ENCODE results near the gene FZD4. TPM values are rescaled to one million over a fixed set of nuclear protein-coding genes. Genes with fewer than 3 reads are reported as not detected.

Gene FZD4
- total and polyA plus RNA-seq, 2 experiments from 2014 or later, result 7.7 to 18.9 TPM

DNA sequence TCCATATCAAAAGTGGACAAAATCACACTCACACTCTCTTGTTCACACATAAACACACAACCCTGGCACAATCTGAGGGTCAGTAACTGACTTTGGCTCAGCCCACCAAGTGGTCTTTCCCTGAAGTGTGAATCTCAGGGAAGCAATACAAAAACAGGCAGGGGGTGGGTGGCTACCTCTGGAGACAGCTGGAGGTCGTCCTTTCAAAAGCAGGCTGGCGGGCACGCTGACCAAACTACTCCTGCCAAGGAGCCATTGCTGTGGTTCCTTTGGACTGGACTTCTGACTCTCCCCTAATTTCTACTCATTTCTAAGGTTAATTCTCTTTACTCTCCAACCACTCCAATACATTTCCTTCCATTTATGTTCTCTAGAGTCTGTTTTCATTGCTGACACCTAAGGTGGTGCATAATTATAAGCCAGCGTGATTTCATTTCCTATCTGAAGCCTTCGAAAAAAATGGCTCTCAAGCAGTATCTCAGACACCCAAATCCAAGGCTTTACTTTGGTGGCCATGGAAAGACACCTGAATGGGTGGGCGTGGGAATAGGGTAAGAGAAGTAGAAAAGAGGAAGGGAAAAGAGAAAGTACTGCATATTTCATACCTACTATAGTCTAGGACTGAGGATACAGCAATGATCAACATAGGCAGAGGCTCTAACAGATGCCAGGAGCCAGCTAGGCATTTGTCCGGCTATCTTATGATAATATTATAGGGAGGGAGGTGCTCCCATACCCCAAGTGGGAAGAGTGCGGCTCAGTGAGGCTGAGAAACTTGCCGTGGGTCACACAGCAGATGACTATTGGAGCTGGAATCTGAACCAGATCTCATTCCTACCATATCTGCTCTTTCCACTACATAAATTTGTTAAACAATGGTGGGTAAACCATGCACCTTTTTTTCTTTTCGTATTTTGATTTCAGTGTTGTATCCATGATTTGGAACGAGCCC is 22.0 kb downstream of the FZD4 start:
- 78% methylated on average over 11 of the region's 11 CpGs for WGBS (ENCODE audit: low lambda C conversion rate, missing lambda C conversion rate)
- Histone ChIP-seq H3K79me2 (no peaks in the 10 kb centered on the region), H3K4me1 (ENCODE audit: insufficient read depth) (peaks cover 29% of the 10 kb centered on the region), H2AFZ (no peak overlapping the region), H3K36me3 (replicated peaks; ENCODE audit: insufficient read depth, low read depth) (no peaks in the 10 kb centered on the region), H3K27me3 (no peaks in the 10 kb centered on the region), H3K4me3 (no peak overlapping the region), H3K4me2 (no peak overlapping the region), H4K20me1 (ENCODE audit: insufficient read depth, poor library complexity, severe bottlenecking) (no peaks in the 10 kb centered on the region), H3K9me3 (ENCODE audit: low read depth) (no peaks in the 10 kb centered on the region), H3K9me2 (replicated peaks; ENCODE audit: insufficient read depth) (no peaks in the 10 kb centered on the region), H3K27ac (peak overlapping the region; percentile 14)
- TF ChIP-seq EZH2phosphoT487 (IDR thresholded peaks at IDR 0.05; ENCODE audit: low read depth, severe bottlenecking, unreplicated experiment) (no peak), EZH2 (IDR thresholded peaks at IDR 0.05; ENCODE audit: borderline replicate concordance) (no peak)
- TF ChIP-seq, protein P1, sequence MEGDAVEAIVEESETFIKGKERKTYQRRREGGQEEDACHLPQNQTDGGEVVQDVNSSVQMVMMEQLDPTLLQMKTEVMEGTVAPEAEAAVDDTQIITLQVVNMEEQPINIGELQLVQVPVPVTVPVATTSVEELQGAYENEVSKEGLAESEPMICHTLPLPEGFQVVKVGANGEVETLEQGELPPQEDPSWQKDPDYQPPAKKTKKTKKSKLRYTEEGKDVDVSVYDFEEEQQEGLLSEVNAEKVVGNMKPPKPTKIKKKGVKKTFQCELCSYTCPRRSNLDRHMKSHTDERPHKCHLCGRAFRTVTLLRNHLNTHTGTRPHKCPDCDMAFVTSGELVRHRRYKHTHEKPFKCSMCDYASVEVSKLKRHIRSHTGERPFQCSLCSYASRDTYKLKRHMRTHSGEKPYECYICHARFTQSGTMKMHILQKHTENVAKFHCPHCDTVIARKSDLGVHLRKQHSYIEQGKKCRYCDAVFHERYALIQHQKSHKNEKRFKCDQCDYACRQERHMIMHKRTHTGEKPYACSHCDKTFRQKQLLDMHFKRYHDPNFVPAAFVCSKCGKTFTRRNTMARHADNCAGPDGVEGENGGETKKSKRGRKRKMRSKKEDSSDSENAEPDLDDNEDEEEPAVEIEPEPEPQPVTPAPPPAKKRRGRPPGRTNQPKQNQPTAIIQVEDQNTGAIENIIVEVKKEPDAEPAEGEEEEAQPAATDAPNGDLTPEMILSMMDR (IDR thresholded peaks at IDR 0.05; ENCODE audit: poor library complexity), result no peak
- no peak for DNase-seq (ENCODE audit: low spot score)

DNA sequence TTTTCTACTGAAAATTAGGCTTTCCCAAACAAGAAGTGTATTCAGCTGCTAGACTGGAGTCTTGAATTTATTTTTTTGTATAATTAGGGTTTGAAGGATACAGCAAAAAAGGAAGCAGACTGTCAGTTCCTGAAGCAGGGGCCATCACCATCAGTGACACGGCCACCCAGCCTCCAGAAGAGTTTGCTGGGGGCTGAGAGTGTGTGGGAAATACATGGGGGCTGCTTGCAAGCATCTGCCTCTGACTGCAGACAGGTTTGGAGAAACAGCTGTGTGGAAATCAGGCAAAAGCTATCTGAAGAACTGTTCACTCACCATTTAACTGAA is 23.0 kb downstream of the FZD4 start:
- no peaks in the 10 kb centered on the region for H3K9me2 ChIP-seq (replicated peaks; ENCODE audit: insufficient read depth)
- no peak overlapping the region for H2AFZ ChIP-seq
- no peak overlapping the region for H3K4me3 ChIP-seq
- TF ChIP-seq, protein P1 (IDR thresholded peaks at IDR 0.05; ENCODE audit: poor library complexity), result no peak
- TF ChIP-seq EZH2phosphoT487 (IDR thresholded peaks at IDR 0.05; ENCODE audit: low read depth, severe bottlenecking, unreplicated experiment) (no peak), EZH2 (IDR thresholded peaks at IDR 0.05; ENCODE audit: borderline replicate concordance) (no peak)
- DNase-seq (ENCODE audit: low spot score), result no peak
- H3K9me3 ChIP-seq (ENCODE audit: low read depth), result no peaks in the 10 kb centered on the region
- H3K4me1 ChIP-seq (ENCODE audit: insufficient read depth), result peaks cover 29% of the 10 kb centered on the region
- peak overlapping the region; percentile 51 for H3K27ac ChIP-seq
- H3K79me2 ChIP-seq, result no peaks in the 10 kb centered on the region
- 79% methylated on average over 1 of the region's 1 CpG for WGBS (ENCODE audit: low lambda C conversion rate, missing lambda C conversion rate)
- H3K36me3 ChIP-seq (replicated peaks; ENCODE audit: insufficient read depth, low read depth), result no peaks in the 10 kb centered on the region
- H3K27me3 ChIP-seq, result no peaks in the 10 kb centered on the region
- H4K20me1 ChIP-seq (ENCODE audit: insufficient read depth, poor library complexity, severe bottlenecking), result no peaks in the 10 kb centered on the region
- no peak overlapping the region for H3K4me2 ChIP-seq

DNA sequence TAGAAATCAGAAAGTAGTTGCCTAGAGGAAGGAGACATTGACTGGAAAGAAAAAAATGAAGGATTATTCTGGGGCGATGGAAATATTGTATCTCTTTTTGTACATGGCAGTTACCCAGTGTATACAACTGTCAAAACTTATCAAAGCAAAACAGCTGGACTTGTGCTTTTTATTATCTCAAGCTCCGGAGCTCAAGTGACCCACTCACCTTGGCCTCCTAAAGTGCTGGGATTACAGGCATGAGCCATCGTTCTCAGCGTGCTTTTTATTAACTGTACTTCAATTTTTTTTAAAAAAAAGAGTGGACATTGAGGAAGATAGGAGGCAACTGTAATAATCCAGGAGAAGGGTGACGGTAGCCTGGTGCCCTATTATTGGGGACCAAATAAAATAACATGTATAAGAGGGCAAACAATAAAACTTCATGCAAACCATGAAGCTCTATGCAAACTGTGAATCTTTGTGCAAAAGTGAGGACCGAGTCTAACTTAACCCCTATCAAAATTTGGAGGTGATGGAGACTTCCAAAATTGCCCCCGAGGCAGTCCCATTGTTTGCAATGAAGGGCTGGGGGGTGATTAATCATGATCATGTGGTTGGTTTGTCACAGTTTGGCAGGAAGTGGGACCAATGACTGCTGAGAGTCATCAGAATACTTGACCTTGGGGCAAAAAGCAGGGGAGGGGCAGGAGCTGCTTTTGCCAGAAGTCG is 23.5 kb downstream of the FZD4 start:
- no peak overlapping the region for H2AFZ ChIP-seq
- no peak for DNase-seq (ENCODE audit: low spot score)
- no peaks in the 10 kb centered on the region for H3K9me2 ChIP-seq (replicated peaks; ENCODE audit: insufficient read depth)
- H3K4me1 ChIP-seq (ENCODE audit: insufficient read depth), result peaks cover 29% of the 10 kb centered on the region
- WGBS (ENCODE audit: low lambda C conversion rate, missing lambda C conversion rate), result 44% methylated on average over 8 of the region's 8 CpGs
- no peaks in the 10 kb centered on the region for H4K20me1 ChIP-seq (ENCODE audit: insufficient read depth, poor library complexity, severe bottlenecking)
- no peaks in the 10 kb centered on the region for H3K27me3 ChIP-seq
- no peak for TF ChIP-seq EZH2 (IDR thresholded peaks at IDR 0.05; ENCODE audit: borderline replicate concordance)
- TF ChIP-seq, protein P1 (IDR thresholded peaks at IDR 0.05; ENCODE audit: poor library complexity), result no peak
- no peak for TF ChIP-seq EZH2phosphoT487 (IDR thresholded peaks at IDR 0.05; ENCODE audit: low read depth, severe bottlenecking, unreplicated experiment)
- H3K4me3 ChIP-seq, result no peak overlapping the region
- no peaks in the 10 kb centered on the region for H3K36me3 ChIP-seq (replicated peaks; ENCODE audit: insufficient read depth, low read depth)
- H3K9me3 ChIP-seq (ENCODE audit: low read depth), result no peaks in the 10 kb centered on the region
- H3K27ac ChIP-seq, result peak overlapping the region; percentile 51
- peak overlapping the region; percentile 35 for H3K4me2 ChIP-seq
- no peaks in the 10 kb centered on the region for H3K79me2 ChIP-seq
